Cardiac muscle cell (in vitro differentiated cells and primary cell): ENCODE data around the gene IL17RE. TPM values are rescaled to one million over a fixed set of nuclear protein-coding genes. Genes with fewer than 3 reads are reported as not detected.
"Not testable (repeated sequence)": the region's sequence is repeated elsewhere in the genome, so short reads cannot be mapped to it uniquely, and the experiment has no call there.

ENCODE experiments used
- DNase-seq, 2 donors: peaks; one replicate each; pipeline versions ENCODE4 v3.0.0 to v3.0.0-alpha.2; 2010 to 2017; ENCODE audit warnings: low read depth in 1 of 2, low spot score in 1 of 2
- H3K27ac ChIP-seq: fragments of 200-600 bp; sonication (generic); 2 replicates; pipeline ENCODE4 v1.5.1; 2016
- H3K27me3 ChIP-seq: fragments of 200-600 bp; sonication (generic); 2 replicates; pipeline ENCODE4 v1.6.0; 2016; ENCODE audit warnings: control low read depth
- H3K36me3 ChIP-seq: fragments of 200-600 bp; sonication (generic); 2 replicates; pipeline ENCODE4 v1.5.1; 2016; ENCODE audit warnings: control low read depth
- H3K4me1 ChIP-seq: fragments of 200-600 bp; sonication (generic); 2 replicates; pipeline ENCODE4 v1.8.1; 2017; ENCODE audit warnings: low read depth, mild to moderate bottlenecking, mixed run types
- H3K4me3 ChIP-seq: fragments of 200-600 bp; sonication (generic); 2 replicates; pipeline ENCODE4 v1.5.1; 2016; ENCODE audit warnings: mild to moderate bottlenecking
- H3K9me3 ChIP-seq: fragments of 200-600 bp; sonication (generic); 2 replicates; pipeline ENCODE4 v1.5.1; 2017; ENCODE audit warnings: low read depth, mild to moderate bottlenecking, control low read depth
- polyA plus RNA-seq: library from polyadenylated mRNA; unstranded; fragments of >200 nt; fragmentation: Nextera tagmentation; extraction: Ambion mirVana; gene quantifications from 2 replicates; pipeline ENCODE4 v1.2.1, GENCODE V29; 2016
- total RNA-seq: library from RNA; depleted of rRNA; stranded (reverse); fragments of >200 nt; gene quantifications from 2 replicates; pipeline ENCODE4 v1.2.3, GENCODE V29; 2016
- TF ChIP-seq, protein P1 (sequence below): IDR thresholded peaks from 2 replicates; pipeline ENCODE4 v1.5.1; 2012; ENCODE audit warnings: low read depth, mild to moderate bottlenecking, low read length

Gene IL17RE
- total and polyA plus RNA-seq, 2 experiments from 2014 or later: 1.2 to 1.3 TPM

DNA sequence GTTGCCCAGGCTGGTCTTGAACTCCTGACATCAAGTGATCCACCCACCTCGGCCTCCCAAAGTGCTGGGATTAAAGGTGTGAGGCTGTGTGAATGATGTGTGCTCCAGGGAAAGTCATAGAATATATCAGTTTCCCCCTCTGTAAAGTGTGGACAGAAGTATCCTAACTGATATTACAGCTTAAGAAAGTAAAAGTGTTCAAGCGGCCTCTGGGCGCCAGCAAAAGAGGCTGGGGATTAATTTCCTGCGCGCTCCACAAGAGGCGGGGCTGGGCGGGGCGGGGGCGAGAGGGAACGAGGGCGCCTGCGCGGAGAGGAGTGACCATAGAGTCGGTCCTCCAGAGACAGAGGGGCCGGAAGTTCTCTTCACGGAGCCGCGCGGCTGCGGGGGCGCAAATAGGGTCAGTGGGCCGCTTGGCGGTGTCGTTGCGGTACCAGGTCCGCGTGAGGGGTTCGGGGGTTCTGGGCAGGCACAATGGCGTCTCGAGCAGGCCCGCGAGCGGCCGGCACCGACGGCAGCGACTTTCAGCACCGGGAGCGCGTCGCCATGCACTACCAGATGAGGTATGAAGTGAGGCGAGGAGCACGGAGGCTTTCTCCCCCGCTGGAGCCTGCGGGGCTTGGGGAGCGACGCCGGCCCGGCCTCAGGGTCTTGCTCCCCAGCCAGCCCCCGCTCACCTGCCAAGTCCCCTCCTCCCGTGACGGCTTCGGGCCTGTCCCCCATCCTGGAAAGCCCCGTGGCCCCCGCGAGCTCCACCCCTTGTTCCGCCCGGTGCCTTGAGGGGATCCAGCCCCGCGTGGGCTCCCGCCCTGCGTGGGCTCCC, 12.2 kb upstream of the IL17RE start, which contains the start of gene JAGN1:
TSS of gene JAGN1 (plus strand) at position 362 of the 823 bp plus-strand sequence. CDS start at position 475, 113 bp downstream.
- Histone ChIP-seq H3K27ac (peak within 1 kb of the TSS; percentile 85), H3K9me3 (no peaks in the 10 kb centered on the region), H3K36me3 (no peaks in the 10 kb centered on the region), H3K27me3 (no peaks in the 10 kb centered on the region), H3K4me3 (peak within 1 kb of the TSS; percentile 72), H3K4me1 (peaks cover 6% of the 10 kb centered on the region)
- DNase-seq: peak; percentile 93
- TF ChIP-seq, protein P1, sequence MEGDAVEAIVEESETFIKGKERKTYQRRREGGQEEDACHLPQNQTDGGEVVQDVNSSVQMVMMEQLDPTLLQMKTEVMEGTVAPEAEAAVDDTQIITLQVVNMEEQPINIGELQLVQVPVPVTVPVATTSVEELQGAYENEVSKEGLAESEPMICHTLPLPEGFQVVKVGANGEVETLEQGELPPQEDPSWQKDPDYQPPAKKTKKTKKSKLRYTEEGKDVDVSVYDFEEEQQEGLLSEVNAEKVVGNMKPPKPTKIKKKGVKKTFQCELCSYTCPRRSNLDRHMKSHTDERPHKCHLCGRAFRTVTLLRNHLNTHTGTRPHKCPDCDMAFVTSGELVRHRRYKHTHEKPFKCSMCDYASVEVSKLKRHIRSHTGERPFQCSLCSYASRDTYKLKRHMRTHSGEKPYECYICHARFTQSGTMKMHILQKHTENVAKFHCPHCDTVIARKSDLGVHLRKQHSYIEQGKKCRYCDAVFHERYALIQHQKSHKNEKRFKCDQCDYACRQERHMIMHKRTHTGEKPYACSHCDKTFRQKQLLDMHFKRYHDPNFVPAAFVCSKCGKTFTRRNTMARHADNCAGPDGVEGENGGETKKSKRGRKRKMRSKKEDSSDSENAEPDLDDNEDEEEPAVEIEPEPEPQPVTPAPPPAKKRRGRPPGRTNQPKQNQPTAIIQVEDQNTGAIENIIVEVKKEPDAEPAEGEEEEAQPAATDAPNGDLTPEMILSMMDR: no peak

DNA sequence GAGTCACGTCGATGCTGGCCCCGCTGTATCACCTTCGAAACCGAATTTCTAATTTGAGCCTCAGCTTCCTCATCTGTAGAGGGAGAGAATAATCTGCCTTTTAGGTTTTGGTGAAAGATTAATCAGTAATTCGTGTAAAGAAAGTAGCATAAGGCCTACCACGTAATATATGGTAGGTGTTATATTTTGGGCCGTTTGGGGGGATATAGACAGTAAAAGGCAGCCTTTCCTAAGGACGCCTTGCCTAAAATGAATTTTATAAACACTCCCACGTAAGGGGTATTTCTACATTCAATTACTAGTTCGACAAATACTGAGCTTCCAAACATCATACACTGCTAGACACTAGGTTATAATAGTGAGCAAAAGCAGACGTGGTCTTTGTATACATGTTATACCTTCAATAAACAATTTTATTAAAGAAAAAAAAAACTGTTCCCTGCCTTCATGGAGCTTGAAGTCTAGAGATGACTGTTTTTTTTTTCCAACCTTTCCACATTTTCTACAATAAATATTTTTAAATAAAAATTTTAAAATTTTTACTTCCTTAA, 11.5 kb upstream of the IL17RE start:
- H3K36me3 ChIP-seq: no peaks in the 10 kb centered on the region
- H3K4me3 ChIP-seq: peak overlapping the region; percentile 72
- TF ChIP-seq, protein P1: no peak
- no peak for DNase-seq
- H3K4me1 ChIP-seq: peaks cover 6% of the 10 kb centered on the region
- no peaks in the 10 kb centered on the region for H3K9me3 ChIP-seq
- peak overlapping the region; percentile 85 for H3K27ac ChIP-seq
- H3K27me3 ChIP-seq: no peaks in the 10 kb centered on the region

DNA sequence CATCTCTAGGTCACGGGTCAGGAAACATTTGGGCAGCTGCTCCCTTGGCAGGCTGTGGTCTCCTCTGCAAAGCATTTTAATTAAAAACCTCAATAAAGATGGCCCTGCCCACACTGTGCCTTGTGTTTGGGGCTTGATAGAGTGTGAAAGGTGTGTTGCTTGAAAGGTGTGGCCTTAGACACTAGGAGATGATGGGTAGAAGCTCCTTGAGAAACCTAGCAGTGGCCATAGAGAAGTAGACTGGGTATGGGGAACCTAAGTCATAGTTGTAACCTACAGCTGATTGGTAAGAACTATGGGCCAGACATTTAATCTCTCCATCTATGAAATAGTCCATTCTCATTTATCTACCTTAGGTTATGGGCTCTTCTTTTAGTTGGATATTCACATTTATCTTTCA, 8.9 kb upstream of the IL17RE start:
- H3K9me3 ChIP-seq: no peaks in the 10 kb centered on the region
- H3K4me3 ChIP-seq: no peak overlapping the region
- no peaks in the 10 kb centered on the region for H3K27me3 ChIP-seq
- H3K36me3 ChIP-seq: no peaks in the 10 kb centered on the region
- TF ChIP-seq, protein P1: no peak
- DNase-seq: no peak
- peaks cover 10% of the 10 kb centered on the region for H3K4me1 ChIP-seq
- no peak overlapping the region for H3K27ac ChIP-seq

DNA sequence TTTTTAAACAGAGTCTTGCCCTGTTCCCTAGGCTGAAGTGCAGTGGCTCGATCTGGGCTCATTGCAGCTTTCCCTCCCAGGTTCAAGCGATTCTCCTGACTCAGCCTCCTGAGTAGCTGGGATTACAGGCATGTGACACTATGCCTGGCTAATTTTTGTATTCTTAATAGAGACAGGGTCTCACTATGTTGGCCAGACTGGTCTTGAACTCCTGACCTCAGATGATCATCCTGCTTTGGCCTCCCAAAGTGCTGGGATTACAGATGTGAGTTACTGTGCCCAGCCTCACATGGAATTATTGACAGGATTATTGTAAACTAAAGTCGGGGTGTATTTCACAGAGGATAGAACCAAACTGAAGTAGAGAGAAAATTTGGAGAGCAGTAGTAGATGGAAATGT, 6.9 kb upstream of the IL17RE start:
- H3K36me3 ChIP-seq, H3K27ac ChIP-seq, H3K4me3 ChIP-seq, H3K9me3 ChIP-seq, H3K27me3 ChIP-seq, DNase-seq: not testable (repeated sequence)
- H3K4me1 ChIP-seq: peaks cover 10% of the 10 kb centered on the region

DNA sequence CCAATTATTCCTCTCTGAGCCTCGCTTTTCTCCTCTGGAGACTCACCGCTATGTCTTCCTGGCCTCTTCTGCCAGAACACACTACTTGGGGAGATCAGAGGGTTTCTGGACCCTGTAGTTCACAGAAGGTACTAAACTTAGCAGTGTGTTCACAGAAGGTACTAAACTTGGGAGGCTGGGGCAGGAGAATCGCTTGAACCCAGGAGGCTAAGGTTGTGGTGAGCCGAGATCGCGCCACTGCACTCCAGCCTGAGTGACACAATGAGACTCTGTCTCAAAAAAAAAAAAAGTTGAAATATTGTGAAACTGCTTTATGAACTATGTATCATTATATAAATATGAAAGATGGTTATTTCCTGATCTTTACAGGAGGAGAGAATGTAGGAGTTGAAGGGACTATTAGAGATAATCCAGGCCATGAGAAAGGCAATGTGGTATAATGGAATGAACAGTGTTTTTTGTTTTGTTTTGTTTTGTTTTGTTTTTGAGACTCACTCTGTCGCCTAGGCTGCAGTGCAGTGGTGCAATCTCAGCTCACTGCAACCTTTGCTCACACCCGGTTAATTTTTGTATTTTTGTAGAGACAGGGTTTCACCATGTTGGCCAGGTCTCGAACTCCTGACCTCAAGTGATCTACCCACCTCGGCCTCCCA, 5.8 kb upstream of the IL17RE start:
- H3K27ac ChIP-seq: peak overlapping the region; percentile 21
- DNase-seq: peak in 1 of 2 donors; percentile 56
- H3K4me3 ChIP-seq, H3K4me1 ChIP-seq, H3K27me3 ChIP-seq, H3K9me3 ChIP-seq, H3K36me3 ChIP-seq: not testable (repeated sequence)

DNA sequence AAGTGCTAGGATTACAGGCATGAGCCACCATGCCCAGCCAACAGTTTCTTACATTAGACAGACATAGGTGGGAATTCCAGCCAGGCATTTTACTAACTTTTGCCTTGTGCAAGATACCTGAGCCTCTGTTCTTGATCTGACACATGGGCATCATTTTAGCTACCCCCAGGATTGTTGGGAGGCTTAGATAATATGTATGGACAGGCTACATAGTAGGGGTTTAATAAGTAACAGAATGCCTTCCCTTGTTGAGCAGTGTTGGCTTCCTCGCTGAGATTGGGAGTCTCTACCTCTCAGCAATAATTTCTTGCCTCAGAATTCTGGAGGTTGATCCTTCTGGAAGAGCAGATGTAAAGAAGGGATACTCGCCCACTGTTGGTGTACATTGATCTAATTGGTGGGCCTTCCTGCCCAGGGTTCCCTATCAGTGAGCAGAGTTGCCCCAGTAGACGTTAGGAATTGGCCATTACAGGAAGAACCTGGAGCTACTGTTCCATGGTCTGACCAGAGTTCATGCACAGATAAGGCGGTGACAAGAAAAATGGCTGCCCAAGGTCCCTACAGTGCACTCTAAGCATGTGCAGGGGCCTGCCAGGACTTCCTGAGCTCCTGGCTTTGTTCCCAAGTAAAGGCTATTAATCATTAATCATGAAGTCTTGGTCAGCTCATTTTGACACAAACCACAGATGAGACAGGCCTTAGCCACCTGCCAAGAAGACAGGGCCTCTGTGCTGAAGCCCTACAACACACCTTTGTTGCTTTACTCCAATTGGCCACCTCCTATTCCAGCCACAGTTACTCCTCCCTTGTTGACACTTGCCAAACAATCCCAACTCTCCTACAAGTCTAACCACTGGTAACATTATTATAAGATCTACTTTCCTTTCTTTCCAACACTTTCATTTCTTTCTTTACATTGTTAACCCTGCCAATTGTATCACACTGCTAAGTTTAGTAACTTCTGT, 5.0 kb upstream of the IL17RE start:
- Histone ChIP-seq H3K36me3 (no peaks in the 10 kb centered on the region), H3K4me1 (peaks cover 4% of the 10 kb centered on the region)

More for the DNA sequence above, 5.0 kb upstream of the IL17RE start:
- no peak overlapping the region for H3K4me3 ChIP-seq
- peak; percentile 30 to 59 for DNase-seq
- no peaks in the 10 kb centered on the region for H3K9me3 ChIP-seq
- no peaks in the 10 kb centered on the region for H3K27me3 ChIP-seq
- peak overlapping the region; percentile 21 for H3K27ac ChIP-seq
- TF ChIP-seq, protein P1: no peak
